ENCODE data around the gene NEDD9.

The NEDD9 gene

GRCh38 chr6:11228935-11229654 is 3.4 kb downstream of the NEDD9 start:
- Histone ChIP-seq H3K9ac (ENCODE audit: low read length) (no peak overlapping the region), H3K4me1 (ENCODE audit: control insufficient read depth, insufficient read depth, low read length) (peaks cover 13% of the 10 kb centered on the region)

DNA sequence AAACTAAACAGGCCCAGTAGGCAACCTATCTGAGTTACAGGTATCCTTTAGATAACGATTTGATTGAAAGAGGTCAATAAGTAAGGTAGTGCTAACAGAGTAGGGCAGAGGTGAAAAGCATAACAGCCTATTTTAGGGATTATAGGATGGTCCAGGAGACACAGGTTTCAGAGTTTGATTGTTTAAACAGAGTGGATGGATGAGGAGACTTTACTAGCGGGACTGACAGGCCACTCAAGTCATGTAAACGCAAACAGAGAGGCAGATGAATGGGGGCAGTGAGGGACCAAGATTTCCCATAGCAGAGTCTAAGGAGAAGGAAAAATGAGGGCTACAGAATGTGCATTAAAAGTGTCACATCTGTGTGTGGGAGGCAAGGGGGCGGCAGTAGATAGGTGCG is 4.8 kb downstream of the NEDD9 start:
- Histone ChIP-seq H3K27me3 (ENCODE audit: control insufficient read depth, insufficient read depth, low read length) (no peaks in the 10 kb centered on the region), H3K9ac (ENCODE audit: low read length) (no peak overlapping the region), H3K36me3 (ENCODE audit: control insufficient read depth, insufficient read depth, low read length) (no peaks in the 10 kb centered on the region), H3K4me1 (ENCODE audit: control insufficient read depth, insufficient read depth, low read length) (peaks cover 6% of the 10 kb centered on the region), H3K4me3 (ENCODE audit: low read length) (no peak overlapping the region), H3K27ac (ENCODE audit: low read depth, low read length) (no peak overlapping the region)

More at GRCh38 chr6:11228935-11229654, 3.4 kb downstream of the NEDD9 start:
- Histone ChIP-seq H3K27me3 (ENCODE audit: control insufficient read depth, insufficient read depth, low read length) (no peaks in the 10 kb centered on the region), H3K27ac (ENCODE audit: low read depth, low read length) (no peak overlapping the region), H3K4me3 (ENCODE audit: low read length) (peak overlapping the region; percentile 89), H3K36me3 (ENCODE audit: control insufficient read depth, insufficient read depth, low read length) (no peaks in the 10 kb centered on the region)

DNA sequence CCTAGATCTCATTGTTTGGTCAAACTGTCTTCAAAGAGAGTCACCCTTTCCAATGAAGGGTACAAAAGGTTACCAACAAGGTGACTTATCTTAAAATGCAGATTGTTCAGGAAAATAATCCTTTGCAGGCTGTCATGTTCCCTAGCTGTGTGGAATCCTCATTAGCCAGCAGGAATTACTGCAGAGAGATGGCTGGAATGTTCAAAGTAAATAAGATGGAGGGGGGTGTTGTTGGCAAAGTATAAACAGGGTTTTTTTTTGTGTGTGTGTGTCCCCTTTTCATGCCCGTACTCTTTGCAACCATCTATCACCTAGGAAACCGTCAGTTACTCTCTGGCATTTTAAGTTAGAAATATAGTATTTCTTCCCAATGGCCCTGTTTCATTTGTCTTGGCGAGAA is 6.5 kb downstream of the NEDD9 start:
- no peaks in the 10 kb centered on the region for H3K36me3 ChIP-seq (ENCODE audit: control insufficient read depth, insufficient read depth, low read length)
- no peak overlapping the region for H3K4me3 ChIP-seq (ENCODE audit: low read length)
- no peaks in the 10 kb centered on the region for H3K4me1 ChIP-seq (ENCODE audit: control insufficient read depth, insufficient read depth, low read length)
- no peak overlapping the region for H3K9ac ChIP-seq (ENCODE audit: low read length)
- no peaks in the 10 kb centered on the region for H3K27me3 ChIP-seq (ENCODE audit: control insufficient read depth, insufficient read depth, low read length)
- H3K27ac ChIP-seq (ENCODE audit: low read depth, low read length), result no peak overlapping the region

DNA sequence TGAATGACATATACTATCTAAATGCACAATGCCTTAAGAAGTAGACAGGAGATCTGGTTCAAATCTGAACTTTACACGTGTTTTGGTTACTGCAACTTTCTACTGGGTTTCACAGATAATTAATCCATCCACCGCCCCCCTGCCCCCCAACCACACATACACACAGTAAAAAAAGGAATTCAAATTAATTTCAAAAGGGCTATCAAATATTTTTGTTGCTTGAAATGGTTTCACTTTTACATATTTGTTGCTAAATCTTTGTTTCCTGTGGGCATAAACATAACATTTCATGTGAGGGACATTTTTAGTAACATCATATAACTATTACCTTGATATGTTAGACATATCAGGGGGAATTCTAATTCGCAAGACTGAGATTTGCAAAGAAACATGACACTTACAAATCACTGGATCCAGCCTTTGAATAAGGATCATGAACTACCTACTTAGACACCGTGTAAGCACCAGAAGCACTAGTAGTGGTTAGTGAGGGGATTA is 7.5 kb downstream of the NEDD9 start:
- H3K4me3 ChIP-seq (ENCODE audit: low read length), result no peak overlapping the region
- H3K4me1 ChIP-seq (ENCODE audit: control insufficient read depth, insufficient read depth, low read length), result no peaks in the 10 kb centered on the region
- H3K9ac ChIP-seq (ENCODE audit: low read length), result no peak overlapping the region
- H3K27ac ChIP-seq (ENCODE audit: low read depth, low read length), result no peak overlapping the region
- no peaks in the 10 kb centered on the region for H3K27me3 ChIP-seq (ENCODE audit: control insufficient read depth, insufficient read depth, low read length)
- no peaks in the 10 kb centered on the region for H3K36me3 ChIP-seq (ENCODE audit: control insufficient read depth, insufficient read depth, low read length)

- Histone ChIP-seq H3K27ac (ENCODE audit: low read depth, low read length) (no peak overlapping the region), H3K36me3 (ENCODE audit: control insufficient read depth, insufficient read depth, low read length) (no peaks in the 10 kb centered on the region), H3K4me1 (ENCODE audit: control insufficient read depth, insufficient read depth, low read length) (no peaks in the 10 kb centered on the region), H3K9ac (ENCODE audit: low read length) (no peak overlapping the region), H3K4me3 (ENCODE audit: low read length) (peak overlapping the region; percentile 39), H3K27me3 (ENCODE audit: control insufficient read depth, insufficient read depth, low read length) (no peaks in the 10 kb centered on the region)
Observed at GRCh38 chr6:11224252-11224965, 8.1 kb downstream of the NEDD9 start.

GRCh38 chr6:11223286-11223864 is 9.1 kb downstream of the NEDD9 start:
- H3K27me3 ChIP-seq (ENCODE audit: control insufficient read depth, insufficient read depth, low read length), result no peaks in the 10 kb centered on the region
- no peak overlapping the region for H3K27ac ChIP-seq (ENCODE audit: low read depth, low read length)
- H3K4me3 ChIP-seq (ENCODE audit: low read length), result no peak overlapping the region
- H3K9ac ChIP-seq (ENCODE audit: low read length), result no peak overlapping the region
- no peaks in the 10 kb centered on the region for H3K4me1 ChIP-seq (ENCODE audit: control insufficient read depth, insufficient read depth, low read length)
- no peaks in the 10 kb centered on the region for H3K36me3 ChIP-seq (ENCODE audit: control insufficient read depth, insufficient read depth, low read length)

- no peak overlapping the region for H3K4me3 ChIP-seq (ENCODE audit: low read length)
- no peak overlapping the region for H3K27ac ChIP-seq (ENCODE audit: low read depth, low read length)
- no peaks in the 10 kb centered on the region for H3K36me3 ChIP-seq (ENCODE audit: control insufficient read depth, insufficient read depth, low read length)
- H3K9ac ChIP-seq (ENCODE audit: low read length), result no peak overlapping the region
- H3K27me3 ChIP-seq (ENCODE audit: control insufficient read depth, insufficient read depth, low read length), result no peaks in the 10 kb centered on the region
- H3K4me1 ChIP-seq (ENCODE audit: control insufficient read depth, insufficient read depth, low read length), result peaks cover 2% of the 10 kb centered on the region
Observed at GRCh38 chr6:11222385-11223277, 9.8 kb downstream of the NEDD9 start.

DNA sequence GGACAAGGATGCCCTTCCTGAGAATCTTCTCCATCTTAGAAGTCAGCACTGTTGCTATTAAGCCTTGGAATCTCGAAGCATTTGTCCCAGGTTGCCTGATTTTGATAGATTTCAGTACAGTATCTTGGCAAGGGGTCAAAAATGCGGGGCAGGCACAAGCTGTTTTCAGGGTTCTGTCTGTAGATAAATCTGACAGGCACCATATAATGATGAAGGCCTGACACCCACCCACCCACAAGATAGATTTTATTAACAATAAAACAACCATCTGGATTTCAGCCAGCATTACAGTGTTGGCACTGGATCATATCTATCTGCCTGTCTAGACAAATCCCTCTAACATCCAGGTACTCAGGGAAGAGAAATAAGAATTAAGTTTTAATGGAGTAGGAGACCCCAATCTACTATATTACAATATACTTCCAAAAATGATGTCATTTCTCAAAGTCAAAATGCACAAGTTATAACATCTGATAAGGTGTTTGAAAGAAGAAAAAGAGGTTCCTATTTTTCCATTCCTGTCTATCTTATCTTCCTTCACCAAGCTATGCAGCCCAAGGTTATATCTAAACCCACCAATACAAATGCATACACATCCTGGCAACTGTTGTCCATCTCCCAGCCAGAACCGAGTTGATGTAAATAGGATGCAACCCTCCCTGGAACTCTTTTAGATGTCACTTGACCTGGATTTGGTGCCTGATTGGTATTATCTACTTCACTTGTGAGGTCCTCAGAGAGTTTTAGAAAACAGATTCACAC is 10.7 kb downstream of the NEDD9 start:
- H3K27me3 ChIP-seq (ENCODE audit: control insufficient read depth, insufficient read depth, low read length), result no peaks in the 10 kb centered on the region
- H3K4me1 ChIP-seq (ENCODE audit: control insufficient read depth, insufficient read depth, low read length), result peaks cover 2% of the 10 kb centered on the region
- no peak overlapping the region for H3K4me3 ChIP-seq (ENCODE audit: low read length)
- H3K36me3 ChIP-seq (ENCODE audit: control insufficient read depth, insufficient read depth, low read length), result no peaks in the 10 kb centered on the region
- H3K9ac ChIP-seq (ENCODE audit: low read length), result no peak overlapping the region
- no peak overlapping the region for H3K27ac ChIP-seq (ENCODE audit: low read depth, low read length)

- Histone ChIP-seq H3K4me3 (ENCODE audit: low read length) (no peak overlapping the region), H3K27ac (ENCODE audit: low read depth, low read length) (peak overlapping the region; percentile 18), H3K4me1 (ENCODE audit: control insufficient read depth, insufficient read depth, low read length) (peaks cover 14% of the 10 kb centered on the region), H3K9ac (ENCODE audit: low read length) (no peak overlapping the region), H3K36me3 (ENCODE audit: control insufficient read depth, insufficient read depth, low read length) (no peaks in the 10 kb centered on the region), H3K27me3 (ENCODE audit: control insufficient read depth, insufficient read depth, low read length) (no peaks in the 10 kb centered on the region)
Observed at GRCh38 chr6:11219400-11219834, 13.1 kb downstream of the NEDD9 start.

DNA sequence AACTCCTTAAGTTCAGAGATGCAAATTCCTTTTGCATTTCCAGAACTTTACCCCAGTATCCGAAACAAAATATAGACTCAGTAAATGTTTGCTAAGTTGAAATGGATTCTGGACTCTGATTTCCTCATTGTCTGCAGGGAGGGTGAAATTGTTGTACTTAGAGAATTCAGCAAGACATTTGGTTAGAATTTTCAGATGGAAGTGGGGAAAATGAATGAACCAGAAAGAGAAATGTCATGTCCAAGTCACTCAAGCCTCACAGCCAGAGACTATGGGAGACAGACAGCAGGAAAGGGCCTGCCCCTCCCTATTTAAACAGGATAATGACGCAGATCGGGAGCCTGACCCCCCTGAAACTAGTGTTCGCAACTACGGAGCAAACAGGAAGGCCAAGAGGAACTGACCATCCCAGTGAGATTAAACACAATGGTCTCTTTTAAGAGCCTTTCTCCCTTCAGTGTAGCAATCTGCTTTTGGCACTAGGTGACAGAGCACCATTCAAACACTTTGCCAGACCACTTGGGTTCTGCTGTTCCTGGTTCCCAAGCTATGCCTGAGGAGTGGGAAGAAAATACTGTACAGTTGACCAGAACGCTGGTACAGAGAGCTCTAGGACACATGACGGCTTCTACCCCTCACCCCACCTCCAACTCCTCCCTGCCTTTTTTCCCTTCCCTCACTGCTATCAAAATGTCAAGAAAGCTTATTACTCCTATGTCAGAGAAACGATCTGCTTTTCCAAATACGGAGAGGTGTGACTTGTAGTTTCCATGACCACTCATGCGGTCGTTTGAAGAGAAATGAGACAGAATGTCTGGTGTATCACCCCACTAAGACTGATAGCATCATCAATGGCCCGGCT is 13.7 kb downstream of the NEDD9 start:
- Histone ChIP-seq H3K27ac (ENCODE audit: low read depth, low read length) (peak overlapping the region; percentile 18), H3K9ac (ENCODE audit: low read length) (no peak overlapping the region), H3K36me3 (ENCODE audit: control insufficient read depth, insufficient read depth, low read length) (no peaks in the 10 kb centered on the region), H3K4me3 (ENCODE audit: low read length) (no peak overlapping the region), H3K27me3 (ENCODE audit: control insufficient read depth, insufficient read depth, low read length) (no peaks in the 10 kb centered on the region), H3K4me1 (ENCODE audit: control insufficient read depth, insufficient read depth, low read length) (peaks cover 17% of the 10 kb centered on the region)

DNA sequence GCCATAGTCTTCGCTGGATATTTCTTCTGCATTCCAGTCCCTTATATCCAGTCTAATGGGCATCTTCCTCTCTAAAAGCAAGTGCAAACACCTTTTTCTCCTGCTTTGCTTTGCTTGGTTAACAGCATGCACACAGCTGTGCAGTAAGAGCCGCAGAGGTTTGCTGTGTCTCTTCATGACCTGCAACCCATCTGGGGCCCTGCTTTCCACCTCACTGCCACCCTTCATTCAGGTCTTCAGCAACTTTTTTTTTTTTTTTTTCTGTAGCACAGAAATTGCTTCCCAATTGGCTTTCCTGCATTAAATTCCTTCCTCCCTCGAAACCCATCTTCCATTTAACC is 14.4 kb downstream of the NEDD9 start:
- Histone ChIP-seq H3K4me3 (ENCODE audit: low read length) (peak overlapping the region; percentile 3), H3K27me3 (ENCODE audit: control insufficient read depth, insufficient read depth, low read length) (no peaks in the 10 kb centered on the region), H3K36me3 (ENCODE audit: control insufficient read depth, insufficient read depth, low read length) (peaks cover 3% of the 10 kb centered on the region), H3K4me1 (ENCODE audit: control insufficient read depth, insufficient read depth, low read length) (peaks cover 24% of the 10 kb centered on the region), H3K27ac (ENCODE audit: low read depth, low read length) (peak overlapping the region; percentile 18), H3K9ac (ENCODE audit: low read length) (no peak overlapping the region)

Measured in rectal smooth muscle tissue (tissue), 1 donor.